Endothelial cell of umbilical vein (primary cell): ENCODE results near the gene SLC22A3.

Experiments used
- CTCF ChIP-seq, 2 donors: IDR thresholded peaks; 1 replicate in 1 of 2; 2 replicates in 1 of 2; pipeline ENCODE4 v1.5.1; 2011; ENCODE audit warnings: low read length in 2 of 2, mild to moderate bottlenecking in 2 of 2, moderate library complexity in 2 of 2, control low read depth in 1 of 2, inconsistent platforms in 1 of 2, low read depth in 1 of 2; ENCODE audit not compliant: insufficient read depth in 1 of 2; ENCODE audit errors: extremely low read depth in 1 of 2
- EZH2 ChIP-seq: IDR thresholded peaks from 2 replicates; pipeline ENCODE4 v1.6.1; 2012; ENCODE audit warnings: borderline replicate concordance, low read depth, mild to moderate bottlenecking, moderate library complexity, low read length, inconsistent platforms; ENCODE audit not compliant: severe bottlenecking
- FOS ChIP-seq: IDR thresholded peaks from 2 replicates; pipeline ENCODE4 v1.6.1; 2011; ENCODE audit warnings: mild to moderate bottlenecking, low read length, moderate library complexity, borderline replicate concordance; ENCODE audit not compliant: insufficient read depth
- GATA2 ChIP-seq: IDR thresholded peaks from 2 replicates; pipeline ENCODE4 v1.7.0; 2011; ENCODE audit warnings: low read depth, mild to moderate bottlenecking, moderate library complexity, mixed read lengths, low read length; ENCODE audit not compliant: insufficient read length, insufficient read depth
- MAX ChIP-seq: IDR thresholded peaks from 2 replicates; pipeline ENCODE4 v1.6.1; 2011; ENCODE audit not compliant: insufficient read depth, insufficient read length
- MYC ChIP-seq: IDR thresholded peaks from one replicate; pipeline ENCODE4 v1.6.1; 2011; ENCODE audit warnings: mild to moderate bottlenecking, low read depth, low read length
- POLR2A ChIP-seq: IDR thresholded peaks from 2 replicates; pipeline ENCODE4 v1.6.1; 2012; ENCODE audit warnings: low read depth, mild to moderate bottlenecking, control low read depth, low read length
- POLR2AphosphoS5 ChIP-seq: IDR thresholded peaks from 2 replicates; pipeline ENCODE4 v1.6.1; 2012; ENCODE audit warnings: low read depth, mild to moderate bottlenecking, control low read depth, low read length, moderate library complexity; ENCODE audit not compliant: insufficient read depth

GRCh38 chr6:160378218-160378617, 30.0 kb downstream of the SLC22A3 start:
- TF ChIP-seq MYC: no peak
- no peak for TF ChIP-seq CTCF (IDR thresholded peaks at IDR 0.05; ENCODE audit: extremely low read depth in 1 of 2, insufficient read depth in 1 of 2, low read depth in 1 of 2, low read length in 2 of 2)
- no peak for TF ChIP-seq FOS
- TF ChIP-seq POLR2A: no peak
- no peak for TF ChIP-seq GATA2
- TF ChIP-seq EZH2: no peak
- no peak for TF ChIP-seq MAX
- no peak for TF ChIP-seq POLR2AphosphoS5
